Endothelial cell (in vitro differentiated cells): ENCODE data around the gene CDH9. TPM values are rescaled to one million over a fixed set of nuclear protein-coding genes. Genes with fewer than 3 reads are reported as not detected.

Source experiments
- DNase-seq: peaks from one replicate; pipeline ENCODE4 v3.0.0; 2021; ENCODE audit warnings: low spot score
- H3K27ac Mint-ChIP-seq: one replicate; pipeline ENCODE4 v1.8.0; 2021; ENCODE audit warnings: mixed read lengths, inconsistent platforms; ENCODE audit not compliant: unreplicated experiment
- H3K27me3 Mint-ChIP-seq: one replicate; pipeline ENCODE4 v1.8.0; 2021; ENCODE audit warnings: mild to moderate bottlenecking, moderate library complexity, mixed read lengths, inconsistent platforms; ENCODE audit not compliant: unreplicated experiment
- H3K36me3 Mint-ChIP-seq: one replicate; pipeline ENCODE4 v1.8.0; 2021; ENCODE audit warnings: mild to moderate bottlenecking, low read depth, mixed read lengths, inconsistent platforms; ENCODE audit not compliant: unreplicated experiment
- H3K4me1 Mint-ChIP-seq: one replicate; pipeline ENCODE4 v1.8.0; 2021; ENCODE audit warnings: mild to moderate bottlenecking, mixed read lengths, inconsistent platforms; ENCODE audit not compliant: unreplicated experiment
- H3K4me3 Mint-ChIP-seq: one replicate; pipeline ENCODE4 v1.8.0; 2021; ENCODE audit warnings: mild to moderate bottlenecking, mixed read lengths, inconsistent platforms; ENCODE audit not compliant: unreplicated experiment
- H3K9me3 Mint-ChIP-seq: one replicate; pipeline ENCODE4 v1.8.0; 2021; ENCODE audit warnings: mixed read lengths, inconsistent platforms; ENCODE audit not compliant: unreplicated experiment
- CTCF ChIP-seq: fragments of 200-600 bp; sonication (generic); IDR thresholded peaks from one replicate; pipeline ENCODE4 v1.5.0; 2021; ENCODE audit warnings: antibody characterized with exemption; ENCODE audit not compliant: unreplicated experiment
- total RNA-seq: library from RNA; stranded (reverse); fragmentation: NEBNext Ultra II Directional; extraction: Animal tissue kit (Norgen Biotek cat#: 25700); gene quantifications from one replicate; pipeline ENCODE4 v1.2.1, GENCODE V29; 2021; ENCODE audit not compliant: unreplicated experiment

The CDH9 gene
- total RNA-seq, 1 donor from 2014 or later: not detected

GRCh38 chr5:26893078-26893477 is 145.3 kb downstream of the CDH9 start:
- H3K4me1 Mint-ChIP-seq: no peaks in the 10 kb centered on the region
- no peak for TF ChIP-seq CTCF
- no peak overlapping the region for H3K4me3 Mint-ChIP-seq
- no peak for DNase-seq
- no peaks in the 10 kb centered on the region for H3K27me3 Mint-ChIP-seq
- H3K9me3 Mint-ChIP-seq: no peaks in the 10 kb centered on the region
- no peaks in the 10 kb centered on the region for H3K36me3 Mint-ChIP-seq
- H3K27ac Mint-ChIP-seq: no peak overlapping the region

- Mint-ChIP-seq H3K27me3 (no peaks in the 10 kb centered on the region), H3K36me3 (no peaks in the 10 kb centered on the region), H3K27ac (no peak overlapping the region), H3K4me1 (no peaks in the 10 kb centered on the region), H3K9me3 (no peaks in the 10 kb centered on the region), H3K4me3 (no peak overlapping the region)
- no peak for TF ChIP-seq CTCF
- no peak for DNase-seq
Observed at GRCh38 chr5:26889815-26890214, 148.6 kb downstream of the CDH9 start.

- Mint-ChIP-seq H3K27ac (no peak overlapping the region), H3K9me3 (no peaks in the 10 kb centered on the region), H3K27me3 (no peaks in the 10 kb centered on the region), H3K4me3 (no peak overlapping the region), H3K36me3 (no peaks in the 10 kb centered on the region), H3K4me1 (no peaks in the 10 kb centered on the region)
- DNase-seq: no peak
- TF ChIP-seq CTCF: no peak
Observed at GRCh38 chr5:26884481-26884880, 153.9 kb downstream of the CDH9 start.

- TF ChIP-seq CTCF: no peak
- Mint-ChIP-seq H3K9me3 (no peaks in the 10 kb centered on the region), H3K4me1 (no peaks in the 10 kb centered on the region), H3K27me3 (no peaks in the 10 kb centered on the region), H3K4me3 (no peak overlapping the region), H3K27ac (no peak overlapping the region), H3K36me3 (no peaks in the 10 kb centered on the region)
- DNase-seq: no peak
Observed at GRCh38 chr5:26883375-26883774, 155.0 kb downstream of the CDH9 start.

- no peak for TF ChIP-seq CTCF
- H3K36me3 Mint-ChIP-seq: no peaks in the 10 kb centered on the region
- no peaks in the 10 kb centered on the region for H3K9me3 Mint-ChIP-seq
Observed at GRCh38 chr5:26881901-26882300, 156.5 kb downstream of the CDH9 start.

More at GRCh38 chr5:26881901-26882300, 156.5 kb downstream of the CDH9 start:
- Mint-ChIP-seq H3K4me1 (no peaks in the 10 kb centered on the region), H3K27me3 (no peaks in the 10 kb centered on the region), H3K27ac (no peak overlapping the region), H3K4me3 (no peak overlapping the region)
- DNase-seq: no peak
